Chondrocyte (in vitro differentiated cells): ENCODE data around the gene HNRNPR. TPM values are rescaled to one million over a fixed set of nuclear protein-coding genes. Genes with fewer than 3 reads are reported as not detected.

Source experiments
- DNase-seq: peaks from one replicate; pipeline ENCODE4 v3.0.0; 2021; ENCODE audit warnings: mixed read lengths, low spot score
- H3K27ac Mint-ChIP-seq: one replicate; pipeline ENCODE4 v1.8.0; 2021; ENCODE audit warnings: mild to moderate bottlenecking, moderate library complexity, mixed read lengths; ENCODE audit not compliant: unreplicated experiment
- H3K27me3 Mint-ChIP-seq: 2 replicates; pipeline ENCODE4 v1.8.0; 2021; ENCODE audit warnings: low read depth, mixed read lengths
- H3K36me3 Mint-ChIP-seq: 2 replicates; pipeline ENCODE4 v1.8.0; 2021; ENCODE audit warnings: low read depth, mixed read lengths
- H3K4me1 Mint-ChIP-seq: 2 replicates; pipeline ENCODE4 v1.8.0; 2021; ENCODE audit warnings: low read depth, mild to moderate bottlenecking, mixed read lengths
- H3K4me3 Mint-ChIP-seq: one replicate; pipeline ENCODE4 v1.8.0; 2021; ENCODE audit warnings: mild to moderate bottlenecking, moderate library complexity, mixed read lengths; ENCODE audit not compliant: unreplicated experiment
- H3K9me3 Mint-ChIP-seq: 2 replicates; pipeline ENCODE4 v1.8.0; 2021; ENCODE audit warnings: low read depth, mixed read lengths
- CTCF ChIP-seq: fragments of 200-600 bp; sonication (generic); IDR thresholded peaks from 2 replicates; pipeline ENCODE4 v1.5.0; 2021; ENCODE audit warnings: antibody characterized with exemption, mild to moderate bottlenecking, moderate library complexity
- total RNA-seq: library from RNA; stranded (reverse); gene quantifications from 3 replicates; pipeline ENCODE4 v1.2.1, GENCODE V29; 2021

The HNRNPR gene
- total RNA-seq, 1 donor from 2014 or later = 91.3 TPM

- H3K9me3 Mint-ChIP-seq = peaks cover 50% of the 10 kb centered on the region
- H3K27me3 Mint-ChIP-seq = no peaks in the 10 kb centered on the region
Observed at GRCh38 chr1:23358310-23358875, 14.3 kb upstream of the HNRNPR start.

GRCh38 chr1:23357138-23357908 is 13.2 kb upstream of the HNRNPR start:
- Mint-ChIP-seq H3K27me3 (no peaks in the 10 kb centered on the region), H3K4me1 (peaks cover 9% of the 10 kb centered on the region), H3K4me3 (no peak overlapping the region), H3K27ac (peak overlapping the region; percentile 57), H3K9me3 (peaks cover 42% of the 10 kb centered on the region), H3K36me3 (peaks cover 47% of the 10 kb centered on the region)
- DNase-seq = no peak
- no peak for TF ChIP-seq CTCF

More at GRCh38 chr1:23358310-23358875, 14.3 kb upstream of the HNRNPR start:
- no peak for DNase-seq
- Mint-ChIP-seq H3K4me3 (no peak overlapping the region), H3K27ac (no peak overlapping the region), H3K36me3 (peaks cover 57% of the 10 kb centered on the region), H3K4me1 (peaks cover 9% of the 10 kb centered on the region)
- no peak for TF ChIP-seq CTCF

GRCh38 chr1:23356471-23357137 is 12.5 kb upstream of the HNRNPR start:
- H3K9me3 Mint-ChIP-seq = peaks cover 37% of the 10 kb centered on the region
- no peak overlapping the region for H3K4me3 Mint-ChIP-seq
- peak overlapping the region; percentile 57 for H3K27ac Mint-ChIP-seq
- peaks cover 39% of the 10 kb centered on the region for H3K36me3 Mint-ChIP-seq
- peaks cover 9% of the 10 kb centered on the region for H3K4me1 Mint-ChIP-seq
- no peaks in the 10 kb centered on the region for H3K27me3 Mint-ChIP-seq
- TF ChIP-seq CTCF = no peak
- no peak for DNase-seq

GRCh38 chr1:23354245-23354644 is 10.2 kb upstream of the HNRNPR start:
- Mint-ChIP-seq H3K9me3 (peaks cover 15% of the 10 kb centered on the region), H3K27me3 (no peaks in the 10 kb centered on the region), H3K36me3 (peaks cover 17% of the 10 kb centered on the region), H3K4me1 (peaks cover 9% of the 10 kb centered on the region), H3K4me3 (no peak overlapping the region), H3K27ac (no peak overlapping the region)
- TF ChIP-seq CTCF = peak; percentile 31
- DNase-seq = no peak

GRCh38 chr1:23352096-23352695 is 8.1 kb upstream of the HNRNPR start:
- H3K4me1 Mint-ChIP-seq = peaks cover 4% of the 10 kb centered on the region
- H3K27me3 Mint-ChIP-seq = no peaks in the 10 kb centered on the region
- no peak overlapping the region for H3K27ac Mint-ChIP-seq
- H3K36me3 Mint-ChIP-seq = peaks cover 8% of the 10 kb centered on the region
- H3K4me3 Mint-ChIP-seq = no peak overlapping the region
- no peak for DNase-seq
- peaks cover 6% of the 10 kb centered on the region for H3K9me3 Mint-ChIP-seq
- TF ChIP-seq CTCF = no peak
